ENCODE data around the gene PLCB3.

The PLCB3 gene

GRCh38 chr11:64268025-64268892 is 16.9 kb downstream of the PLCB3 start:
- peak; percentile 14 for DNase-seq

- DNase-seq: peak; percentile 68
Measured at GRCh38 chr11:64268893-64269539, 17.7 kb downstream of the PLCB3 start.

GRCh38 chr11:64269540-64270220 is 18.4 kb downstream of the PLCB3 start:
- peak; percentile 100 for DNase-seq

- no peak for DNase-seq
Measured at GRCh38 chr11:64275031-64275800, 23.9 kb downstream of the PLCB3 start.

- DNase-seq: no peak
Measured at GRCh38 chr11:64275841-64276240, 24.5 kb downstream of the PLCB3 start.

- no peak for DNase-seq
Measured at GRCh38 chr11:64276653-64277431, 25.5 kb downstream of the PLCB3 start.

- DNase-seq: no peak
Measured at GRCh38 chr11:64278576-64279190, 27.4 kb downstream of the PLCB3 start.

- no peak for DNase-seq
Measured at GRCh38 chr11:64281957-64282770, 30.8 kb downstream of the PLCB3 start.

GRCh38 chr11:64283092-64283491 is 31.8 kb downstream of the PLCB3 start:
- no peak for DNase-seq

GRCh38 chr11:64284048-64284961 is 33.0 kb downstream of the PLCB3 start, which contains the start of gene BAD:
BAD (minus strand) TSS chr11:64284665; CDS start chr11:64284368, 297 bp downstream.
- peak; percentile 97 for DNase-seq

GRCh38 chr11:64284962-64285884 is 33.9 kb downstream of the PLCB3 start, which contains the start of gene GPR137:
GPR137 (plus strand) TSS chr11:64285848; CDS start chr11:64286525, 677 bp downstream.
- DNase-seq: peak; percentile 93

- DNase-seq: no peak
Measured at GRCh38 chr11:64285885-64286800, 34.8 kb downstream of the PLCB3 start.

- no peak for DNase-seq
Measured at GRCh38 chr11:64286801-64287159, 35.5 kb downstream of the PLCB3 start.

GRCh38 chr11:64287676-64288352 is 36.5 kb downstream of the PLCB3 start:
- DNase-seq: no peak

GRCh38 chr11:64288353-64288750 is 37.0 kb downstream of the PLCB3 start:
- no peak for DNase-seq

GRCh38 chr11:64289002-64289564 is 37.8 kb downstream of the PLCB3 start:
- no peak for DNase-seq

Measured in midbrain (tissue), 1 donor.